Hepatic stellate cell (primary cell): ENCODE results near the gene NOTCH1.

ENCODE experiments used
- DNase-seq: peaks from one replicate; pipeline ENCODE4 v3.0.0; 2011; ENCODE audit warnings: low spot score

Gene NOTCH1

DNA sequence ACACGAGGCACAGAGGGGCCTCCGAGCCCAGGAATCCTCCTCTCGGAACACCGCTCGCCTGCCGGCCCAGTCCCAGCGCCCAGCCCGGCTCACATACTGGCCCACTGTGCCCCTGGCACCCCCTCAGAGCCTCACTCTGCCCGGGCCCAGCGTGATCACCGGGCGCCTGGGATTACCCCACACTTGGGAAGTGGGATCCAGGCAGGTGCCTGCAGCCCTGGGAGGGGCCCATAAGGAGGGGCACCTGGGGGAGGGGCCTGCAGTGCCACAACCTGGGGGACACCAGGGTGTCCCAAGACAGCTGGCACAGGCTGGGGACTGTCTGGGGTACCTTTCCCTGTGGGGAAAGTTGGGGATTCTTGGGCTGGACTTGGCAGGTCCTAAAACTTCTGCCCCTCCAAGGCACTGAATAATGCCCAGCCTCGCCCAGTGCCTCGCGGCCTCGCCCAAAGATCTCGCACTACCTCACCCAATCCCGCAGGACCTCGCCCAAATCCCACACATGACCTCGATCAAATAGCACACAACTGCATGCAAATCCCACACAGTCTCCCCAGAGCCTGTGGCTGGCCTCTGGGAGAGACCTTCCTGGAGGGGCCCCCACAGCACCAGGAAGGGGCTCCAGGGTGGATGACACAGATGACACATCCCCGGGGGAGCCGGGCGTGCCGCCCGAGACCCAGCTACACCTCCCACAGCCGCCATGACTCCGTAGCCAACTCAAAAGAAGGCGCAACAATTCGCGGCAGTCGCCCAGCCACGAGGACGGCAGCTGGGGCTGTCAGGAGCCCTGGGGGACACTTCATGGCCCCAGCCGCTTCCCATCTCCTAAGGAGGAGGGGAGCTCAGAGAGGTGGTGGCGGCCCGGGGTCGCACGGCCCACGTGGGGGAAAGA, 13.7 kb downstream of the NOTCH1 start:
- DNase-seq = no peak

GRCh38 chr9:136531186-136531903, 14.5 kb downstream of the NOTCH1 start:
- DNase-seq = no peak

DNA sequence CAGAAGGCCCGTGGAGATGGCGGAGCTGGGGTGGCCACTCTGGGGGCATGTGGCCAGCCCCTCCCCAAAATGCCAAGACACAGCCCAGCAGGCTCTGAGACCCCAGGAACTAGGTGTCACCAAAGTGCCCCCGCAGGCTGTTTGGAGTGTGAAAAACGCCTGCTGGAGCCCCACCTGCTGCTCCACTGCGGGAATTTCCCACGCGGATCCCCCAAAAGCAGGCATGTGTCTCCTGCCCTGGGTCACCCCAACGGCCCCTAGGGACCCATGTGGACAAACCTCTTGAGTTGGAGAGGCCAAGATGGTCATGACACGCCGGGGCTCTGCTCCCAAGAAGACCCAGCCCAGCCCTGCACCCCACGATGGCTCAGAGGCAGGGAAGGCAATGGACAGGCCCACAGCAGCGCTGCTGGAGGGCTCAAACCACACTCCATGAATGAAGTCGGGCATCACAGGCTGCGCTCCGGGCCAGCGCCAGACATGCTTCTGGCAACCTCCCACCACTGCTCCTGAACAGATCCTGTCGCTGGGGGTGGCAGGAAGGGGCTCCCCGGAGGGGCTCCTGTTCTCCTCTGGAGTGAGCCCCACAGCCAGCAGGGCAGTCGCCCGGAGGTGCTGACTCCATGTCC, 15.3 kb downstream of the NOTCH1 start:
- DNase-seq = no peak

DNA sequence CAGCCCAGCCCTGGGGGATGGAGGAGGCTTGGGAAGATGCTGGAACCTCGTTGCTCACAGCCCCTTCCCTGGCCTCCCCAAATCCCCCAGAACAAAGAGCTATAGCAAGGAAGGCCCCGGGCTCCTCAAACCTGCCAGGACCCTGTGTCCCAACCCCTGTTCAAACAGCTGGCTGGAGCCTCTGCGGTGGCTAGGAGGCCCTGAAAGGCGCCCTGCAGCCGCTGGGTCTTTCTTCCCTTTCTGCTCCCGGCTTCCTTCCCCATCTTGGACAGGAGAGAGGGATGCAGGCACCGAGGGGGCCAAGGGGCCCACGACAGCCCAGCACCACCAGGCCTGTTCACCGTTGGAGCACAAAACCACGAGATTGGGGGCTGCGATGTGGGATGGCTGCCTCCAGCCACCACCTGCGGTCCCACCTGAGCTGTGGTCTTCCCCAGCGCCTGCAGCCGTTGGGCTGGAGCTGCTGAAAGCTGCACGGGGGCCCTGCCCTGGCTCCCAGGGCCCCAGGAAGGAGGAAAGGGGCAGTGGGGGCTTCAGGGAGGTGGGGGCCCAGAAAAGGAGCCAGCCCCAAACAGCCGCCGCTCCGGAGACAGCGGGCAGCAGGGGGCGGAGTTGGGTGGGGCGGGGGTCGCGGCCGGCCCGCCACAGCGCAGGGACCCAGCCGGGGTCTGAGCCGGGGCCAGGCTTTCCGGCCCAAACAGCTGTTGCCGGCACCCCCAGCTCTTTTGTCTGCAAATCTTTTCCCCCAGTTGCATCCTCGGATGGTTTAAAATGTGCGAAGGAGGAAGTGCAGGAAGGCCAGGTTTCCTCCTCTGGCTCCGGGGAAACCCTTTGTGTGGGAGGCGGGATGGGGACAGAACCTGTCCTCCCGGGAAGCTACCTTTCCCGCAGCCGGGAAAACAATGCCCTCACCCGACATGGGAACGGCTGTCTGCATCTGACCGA, 16.1 kb downstream of the NOTCH1 start:
- no peak for DNase-seq

GRCh38 chr9:136528716-136529341, 17.0 kb downstream of the NOTCH1 start:
- no peak for DNase-seq

- peak; percentile 87 for DNase-seq
Observed at GRCh38 chr9:136527721-136528710, 17.8 kb downstream of the NOTCH1 start.

GRCh38 chr9:136527131-136527530, 18.7 kb downstream of the NOTCH1 start:
- DNase-seq = no peak

- DNase-seq = no peak
Observed at GRCh38 chr9:136526625-136527066, 19.2 kb downstream of the NOTCH1 start.

DNA sequence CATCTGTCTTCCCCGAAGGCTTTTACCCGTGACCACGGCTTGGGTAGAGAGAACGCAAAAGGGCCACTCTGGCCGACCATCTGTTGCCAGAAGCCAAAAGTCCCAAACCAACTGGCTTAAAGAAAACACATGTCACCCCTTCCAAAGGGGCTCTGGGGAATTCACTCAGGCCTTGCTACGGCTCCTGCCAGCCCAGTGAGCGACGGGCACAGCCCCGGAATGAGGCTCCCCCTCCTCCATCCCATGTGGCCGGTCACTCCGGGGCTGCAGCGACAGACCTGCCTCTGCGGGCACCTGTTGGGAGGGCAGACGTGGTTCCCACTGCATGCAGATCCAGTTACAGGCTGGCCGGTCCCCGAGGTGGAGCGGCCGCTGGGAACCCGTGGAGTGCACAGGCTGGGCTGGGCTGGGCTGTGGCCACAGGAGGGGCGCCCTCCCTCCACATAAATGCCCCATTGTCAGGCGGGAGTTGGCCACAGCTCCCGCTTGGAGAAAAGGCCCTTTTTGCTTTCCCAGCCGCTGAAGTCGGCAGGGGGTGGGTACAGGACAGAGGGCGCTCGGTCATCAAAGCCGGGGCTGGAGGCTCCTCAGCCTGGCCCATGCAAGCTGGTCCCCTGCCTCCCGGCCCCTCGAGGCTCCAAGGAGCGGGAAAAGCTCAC, 19.9 kb downstream of the NOTCH1 start:
- DNase-seq = no peak

DNA sequence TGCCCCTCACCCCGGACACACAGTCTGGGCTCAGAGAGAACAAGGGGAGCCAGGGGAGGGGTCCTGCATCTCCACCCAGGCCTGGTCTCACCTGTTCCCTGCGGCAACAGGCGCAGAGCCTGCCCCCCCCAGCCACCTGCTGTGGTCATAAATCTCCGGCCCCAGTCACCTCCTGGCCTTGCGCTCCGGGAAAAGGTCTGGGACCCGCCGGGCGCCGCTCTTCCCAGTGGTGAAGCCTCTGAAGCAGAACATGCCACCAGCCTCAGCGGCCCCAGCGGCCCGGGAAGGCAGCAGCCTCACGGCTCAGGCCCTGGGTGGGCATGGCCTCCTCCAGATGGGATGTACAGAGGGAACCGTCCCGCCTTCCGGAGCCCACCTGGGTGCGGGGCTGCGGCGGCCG, 20.6 kb downstream of the NOTCH1 start:
- DNase-seq = no peak

- no peak for DNase-seq
Observed at GRCh38 chr9:136522314-136523237, 23.3 kb downstream of the NOTCH1 start.

- no peak for DNase-seq
Observed at GRCh38 chr9:136521537-136521936, 24.3 kb downstream of the NOTCH1 start.

GRCh38 chr9:136520053-136520540, 25.8 kb downstream of the NOTCH1 start:
- DNase-seq = no peak

- no peak for DNase-seq
Observed at GRCh38 chr9:136519263-136520052, 26.4 kb downstream of the NOTCH1 start.

- DNase-seq = no peak
Observed at GRCh38 chr9:136518623-136519022, 27.2 kb downstream of the NOTCH1 start.

- no peak for DNase-seq
Observed at GRCh38 chr9:136517950-136518349, 27.9 kb downstream of the NOTCH1 start.
